NCI-H2196 (cell line): ENCODE measurements around the gene DGKH.
A peak's percentile ranks its signal among the peaks of the same experiment; 100 is the strongest.
"Not testable (repeated sequence)": the region's sequence is repeated elsewhere in the genome, so short reads cannot be mapped to it uniquely, and the experiment has no call there.

Experiments used
- DNase-seq: peaks from one replicate; lab custom pipeline; 2025; ENCODE audit not compliant: unreplicated experiment; lab: John Stamatoyannopoulos, UW

The DGKH gene

DNA sequence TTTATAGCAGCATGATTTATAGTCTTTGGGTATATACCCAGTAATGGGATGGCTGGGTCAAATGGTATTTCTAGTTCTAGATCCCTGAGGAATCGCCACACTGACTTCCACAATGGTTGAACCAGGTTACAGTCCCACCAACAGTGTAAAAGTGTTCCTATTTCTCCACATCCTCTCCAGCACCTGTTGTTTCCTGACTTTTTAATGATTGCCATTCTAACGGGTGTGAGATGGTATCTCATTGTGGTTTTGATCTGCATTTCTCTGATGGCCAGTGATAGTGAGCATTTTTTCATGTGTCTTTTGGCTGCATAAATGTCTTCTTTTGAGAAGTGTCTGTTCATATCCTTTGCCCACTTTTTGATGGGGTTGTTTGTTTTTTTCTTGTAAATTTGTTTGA lies 114.9 kb downstream of the DGKH start:
- DNase-seq, result not testable (repeated sequence)

DNA sequence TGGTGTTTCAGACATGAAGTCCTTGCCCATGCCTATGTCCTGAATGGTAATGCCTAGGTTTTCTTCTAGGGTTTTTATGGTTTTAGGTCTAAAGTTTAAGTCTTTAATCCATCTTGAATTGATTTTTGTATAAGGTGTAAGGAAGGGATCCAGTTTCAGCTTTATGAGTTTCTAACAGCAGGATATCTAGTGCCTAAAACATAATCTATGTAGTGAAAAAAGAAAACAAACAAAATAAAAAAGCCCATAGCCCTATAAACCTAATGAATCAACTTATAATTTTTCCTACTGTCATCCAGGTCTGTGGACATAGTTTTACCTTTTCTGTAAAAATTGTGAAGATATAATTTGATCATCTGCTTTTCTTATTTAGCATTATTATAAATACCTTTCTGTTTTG lies 115.5 kb downstream of the DGKH start:
- DNase-seq, result not testable (repeated sequence)

DNA sequence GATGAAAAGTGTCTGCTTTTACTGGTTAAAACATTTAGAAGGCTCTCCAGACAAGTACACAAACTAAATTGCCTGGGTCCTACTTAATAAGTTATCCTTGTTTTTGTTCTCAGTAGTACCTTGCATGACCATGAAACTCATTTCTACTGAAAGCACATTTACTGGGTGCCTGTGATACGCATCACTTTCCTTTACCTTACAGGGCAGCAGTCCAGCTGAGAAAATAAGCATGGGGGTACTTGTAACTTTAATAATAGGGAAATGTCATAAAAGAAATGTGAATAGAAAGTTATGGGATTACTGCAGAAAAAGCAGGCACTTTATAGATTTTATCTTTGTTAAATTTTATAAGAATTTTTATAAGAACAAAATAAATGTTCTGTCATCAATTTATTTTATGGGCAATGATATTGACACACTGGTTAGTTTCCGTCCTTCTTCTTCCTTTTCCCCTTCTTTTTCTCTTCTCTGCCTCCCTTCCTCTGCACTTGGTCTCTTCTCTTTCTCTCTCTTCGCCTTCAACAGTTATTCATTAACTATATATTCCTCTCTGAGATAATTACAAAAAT lies 116.2 kb downstream of the DGKH start:
- DNase-seq, result no peak

DNA sequence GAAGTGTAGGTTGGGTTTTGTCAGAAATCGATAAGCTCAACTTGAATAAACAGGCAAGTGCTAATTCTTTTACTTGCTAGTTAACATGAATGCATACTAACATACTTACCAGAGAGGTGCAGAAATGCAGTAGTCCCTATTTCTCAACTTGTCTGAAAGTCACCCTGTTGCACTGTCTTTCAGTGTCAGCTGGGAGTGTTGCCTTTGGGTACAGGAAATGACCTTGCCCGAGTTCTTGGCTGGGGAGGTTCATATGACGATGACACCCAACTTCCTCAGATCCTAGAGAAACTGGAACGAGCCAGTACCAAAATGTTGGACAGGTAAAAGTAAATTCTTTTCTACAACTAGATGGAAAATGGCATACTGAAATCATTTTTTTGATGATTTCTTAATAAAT lies 120.0 kb downstream of the DGKH start:
- no peak for DNase-seq

DNA sequence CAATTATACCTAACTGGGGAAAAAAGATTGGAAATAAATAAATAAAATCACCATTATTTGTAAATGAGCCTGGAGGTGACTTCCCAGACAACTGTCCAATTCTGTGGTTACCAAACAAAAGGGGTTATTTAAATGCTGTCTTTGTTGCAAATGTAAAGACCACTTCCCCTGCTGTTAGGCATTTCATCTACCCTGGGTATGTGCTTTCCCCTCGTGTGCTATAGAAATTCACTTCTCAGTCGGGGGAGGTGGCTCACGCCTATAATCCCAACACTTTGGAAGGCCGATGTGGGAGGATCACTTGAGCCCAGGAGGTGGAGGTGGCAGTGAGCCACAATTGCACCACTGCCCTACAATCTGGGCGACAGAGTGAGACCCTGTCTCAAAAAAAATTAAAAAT lies 121.6 kb downstream of the DGKH start:
- DNase-seq, result no peak

DNA sequence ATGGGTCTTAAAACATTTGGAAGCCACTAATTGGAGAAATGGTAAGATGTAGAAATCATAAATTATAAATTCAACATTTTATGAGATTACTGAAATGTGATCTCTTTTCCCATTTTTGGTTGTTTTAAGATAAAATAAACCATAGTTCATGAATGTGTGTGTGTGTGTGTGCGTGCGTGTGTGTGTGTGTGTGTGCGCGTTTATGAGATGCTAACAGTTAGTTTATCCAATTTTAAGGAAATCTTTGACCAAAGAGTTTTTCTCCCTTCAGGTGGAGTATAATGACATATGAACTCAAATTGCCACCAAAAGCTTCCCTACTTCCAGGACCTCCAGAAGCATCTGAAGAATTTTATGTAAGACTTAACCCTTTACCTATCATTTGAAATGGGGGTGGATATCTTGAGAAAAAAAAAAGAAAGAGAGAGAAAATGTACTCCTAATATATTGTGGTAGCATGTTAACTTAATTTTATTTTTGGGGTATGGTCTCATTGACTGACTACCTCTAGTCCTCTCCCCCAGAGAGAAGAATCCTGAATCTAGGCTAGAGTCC lies 125.4 kb downstream of the DGKH start:
- no peak for DNase-seq

DNA sequence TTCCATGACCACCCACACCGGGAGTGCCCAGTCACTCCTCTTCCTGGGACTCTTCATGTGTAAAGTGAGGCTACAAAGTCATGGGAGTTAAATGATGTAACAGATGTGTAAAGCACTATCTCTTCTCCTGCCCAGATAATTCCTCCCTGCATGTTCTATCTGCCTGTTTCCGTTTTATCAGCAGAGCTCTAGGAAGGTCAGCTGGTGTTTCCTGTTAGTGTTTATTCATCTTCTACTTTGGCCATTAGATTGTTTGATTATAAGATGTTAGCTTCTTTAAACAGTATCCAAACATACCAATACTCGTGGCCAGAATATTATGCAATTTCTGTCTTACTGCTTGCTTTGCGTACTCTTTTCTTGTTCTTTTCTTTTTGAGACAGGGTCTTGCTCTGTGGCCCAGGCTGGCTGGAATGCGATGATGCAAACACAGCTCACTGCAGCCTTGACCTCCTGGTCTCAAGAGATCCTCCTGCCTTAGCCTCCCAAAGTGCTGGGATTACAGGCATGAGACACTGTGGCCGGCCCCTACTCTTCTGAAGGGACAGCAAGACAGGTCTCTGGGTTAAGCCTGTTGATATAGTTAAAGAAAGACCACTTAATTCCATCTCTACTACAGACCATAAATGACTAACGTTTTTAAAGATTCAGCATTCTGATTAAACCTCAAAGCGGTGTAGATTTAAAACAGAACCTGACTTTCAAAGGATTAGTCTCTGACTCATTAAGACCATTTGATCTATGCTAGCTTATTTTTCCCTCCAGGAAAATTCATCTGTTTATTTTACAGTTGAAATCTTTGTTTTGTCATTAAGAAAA lies 126.1 kb downstream of the DGKH start:
- DNase-seq, result no peak

DNA sequence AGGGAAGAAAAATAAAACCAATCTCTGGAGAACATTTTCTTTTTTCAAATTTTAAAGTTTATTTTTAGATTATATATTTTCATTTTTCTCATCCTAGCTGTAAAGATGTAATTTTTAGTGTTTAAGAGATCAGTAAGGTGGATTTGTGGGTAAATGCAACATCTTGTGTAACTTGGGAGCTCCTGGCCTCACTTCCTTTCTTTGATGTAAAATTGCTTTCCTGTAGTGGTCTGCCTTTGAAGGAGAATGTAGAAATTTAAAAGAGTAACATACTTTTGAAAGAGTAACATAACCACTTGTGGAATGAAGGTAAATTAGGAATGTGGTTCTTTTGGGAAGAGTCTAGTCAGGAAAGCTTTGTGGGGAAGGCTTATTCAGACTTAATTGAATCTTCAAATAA lies 127.8 kb downstream of the DGKH start:
- DNase-seq, result no peak

DNA sequence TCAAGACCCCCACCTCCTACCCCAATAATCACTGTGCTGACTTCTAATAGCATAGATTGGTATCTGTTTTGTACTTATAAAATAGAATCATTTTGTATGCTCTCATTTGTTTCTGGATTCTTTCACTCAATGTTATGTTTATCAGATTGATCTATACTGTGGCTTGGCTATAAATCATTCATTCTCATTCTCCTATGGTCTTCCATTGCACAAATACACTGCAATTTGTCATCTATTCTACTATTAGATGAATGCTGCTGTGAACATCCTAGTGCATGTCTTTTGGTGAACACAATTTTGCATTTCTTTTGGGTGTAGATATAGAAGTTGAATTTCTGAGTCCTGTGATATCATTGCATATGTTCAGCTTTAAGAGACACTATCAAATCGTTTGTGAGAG lies 128.7 kb downstream of the DGKH start:
- DNase-seq, result no peak

DNA sequence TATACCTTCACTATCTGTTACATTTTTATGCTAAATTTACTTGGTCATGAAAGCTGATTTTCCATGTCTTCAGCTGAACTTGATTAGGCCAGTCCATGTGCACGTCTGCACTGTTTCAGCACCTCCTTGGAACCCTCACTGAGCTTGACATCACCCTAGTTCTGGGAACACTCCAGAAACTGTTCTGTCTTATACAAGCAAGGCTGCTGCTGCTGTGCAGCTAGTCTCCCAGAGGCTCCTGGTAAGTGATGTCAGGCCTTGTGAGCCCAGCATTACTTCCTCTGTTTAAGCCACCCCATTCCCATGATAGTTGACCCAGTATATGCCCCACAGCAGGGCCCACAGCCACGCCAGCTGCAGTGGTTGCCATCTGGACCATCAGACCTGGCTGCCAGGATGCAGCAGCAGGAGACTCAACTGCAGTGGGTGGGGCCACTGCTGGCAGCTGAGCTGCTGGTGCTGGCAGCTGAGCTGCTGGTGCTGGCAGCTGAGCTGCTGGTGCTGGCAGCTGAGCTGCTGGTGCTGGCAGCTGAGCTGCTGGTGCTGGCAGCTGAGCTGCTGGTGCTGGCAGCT lies 133.0 kb downstream of the DGKH start:
- DNase-seq, result no peak

DNA sequence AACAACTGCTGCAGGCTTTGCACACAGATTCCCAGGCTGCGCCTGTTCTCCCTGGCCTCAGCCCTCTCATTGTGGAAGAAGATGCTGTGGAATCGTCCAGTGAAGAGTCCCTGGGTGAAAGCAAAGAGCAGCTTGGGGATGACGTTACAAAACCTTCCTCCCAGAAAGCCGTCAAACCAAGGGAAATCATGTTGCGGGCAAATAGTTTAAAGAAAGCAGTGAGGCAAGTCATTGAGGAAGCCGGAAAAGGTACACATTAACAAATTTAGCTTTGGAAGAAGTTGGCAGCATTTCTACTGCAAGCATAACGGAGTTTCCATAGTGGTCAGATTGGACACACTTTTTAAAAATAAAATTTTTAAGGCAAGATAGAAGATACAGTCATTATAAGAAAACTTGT lies 140.6 kb downstream of the DGKH start:
- DNase-seq, result no peak

DNA sequence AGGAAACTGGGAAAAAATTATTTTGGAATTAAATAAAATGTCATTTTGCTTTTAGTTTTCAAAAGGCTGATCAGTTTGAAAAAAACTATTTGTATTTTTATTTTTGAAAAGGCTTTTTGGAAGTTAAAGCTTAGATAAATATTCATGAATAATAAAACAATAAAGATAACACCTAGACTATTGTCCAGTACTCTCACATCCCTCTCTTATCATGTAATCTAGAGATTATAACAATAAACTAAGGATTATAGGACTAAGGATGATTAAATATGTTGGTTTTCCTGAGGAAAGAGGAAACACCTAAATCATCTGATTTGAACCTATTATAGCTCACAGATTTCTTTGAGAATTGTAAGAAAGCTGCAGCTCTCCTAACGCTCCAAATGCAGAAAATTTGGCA lies 142.1 kb downstream of the DGKH start:
- no peak for DNase-seq

DNA sequence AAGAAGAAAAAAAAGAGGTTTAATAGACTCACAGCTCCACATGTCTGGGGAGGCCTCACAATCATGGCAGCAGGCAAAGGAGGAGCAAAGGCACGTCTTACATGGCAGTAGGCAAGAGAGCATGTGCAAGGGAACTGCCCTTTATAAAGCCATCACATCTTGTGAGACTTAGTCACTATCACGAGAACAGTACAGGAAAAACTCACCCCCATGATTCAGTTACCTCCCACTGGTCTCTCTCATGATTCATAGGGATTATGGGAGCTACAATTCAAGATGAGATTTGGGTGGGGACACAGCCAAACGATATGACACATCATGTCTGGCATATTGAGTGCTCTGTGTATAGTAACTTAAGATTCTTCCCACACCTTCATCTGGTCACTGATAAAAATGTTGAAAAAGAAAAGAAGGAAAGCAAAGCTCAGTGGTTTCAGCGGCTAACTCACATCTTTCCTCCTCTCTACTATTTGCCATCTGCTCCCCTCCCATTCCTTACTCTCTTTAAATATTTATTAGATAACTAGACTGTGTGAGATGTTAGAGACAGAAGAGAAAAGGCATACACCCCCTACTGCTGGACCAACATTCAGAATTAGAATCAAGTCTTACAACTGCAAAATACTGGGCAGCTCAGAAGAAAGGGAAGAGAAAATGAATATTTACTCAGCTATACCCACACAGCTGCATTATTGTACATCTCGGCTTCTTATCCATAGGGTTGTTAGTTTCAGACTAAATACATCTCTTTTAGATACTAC lies 163.4 kb downstream of the DGKH start:
- no peak for DNase-seq

DNA sequence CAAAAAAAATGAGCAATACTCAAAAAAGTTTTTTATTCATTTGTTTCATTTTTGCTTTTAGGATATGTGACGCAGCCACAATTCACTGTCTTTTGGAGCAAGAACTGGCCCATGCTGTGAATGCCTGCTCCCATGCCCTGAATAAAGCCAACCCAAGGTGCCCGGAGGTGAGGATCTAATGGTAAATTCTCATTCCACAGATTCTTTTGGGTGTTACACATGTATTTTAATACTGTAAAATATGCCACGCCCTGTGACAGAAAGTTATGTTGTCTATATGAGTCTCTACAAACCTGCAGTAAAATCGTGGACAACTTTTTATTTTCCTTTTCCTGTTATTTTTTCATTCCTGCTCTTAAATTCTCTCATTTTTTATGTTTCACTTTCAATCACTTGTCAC lies 166.0 kb downstream of the DGKH start:
- DNase-seq, result no peak

DNA sequence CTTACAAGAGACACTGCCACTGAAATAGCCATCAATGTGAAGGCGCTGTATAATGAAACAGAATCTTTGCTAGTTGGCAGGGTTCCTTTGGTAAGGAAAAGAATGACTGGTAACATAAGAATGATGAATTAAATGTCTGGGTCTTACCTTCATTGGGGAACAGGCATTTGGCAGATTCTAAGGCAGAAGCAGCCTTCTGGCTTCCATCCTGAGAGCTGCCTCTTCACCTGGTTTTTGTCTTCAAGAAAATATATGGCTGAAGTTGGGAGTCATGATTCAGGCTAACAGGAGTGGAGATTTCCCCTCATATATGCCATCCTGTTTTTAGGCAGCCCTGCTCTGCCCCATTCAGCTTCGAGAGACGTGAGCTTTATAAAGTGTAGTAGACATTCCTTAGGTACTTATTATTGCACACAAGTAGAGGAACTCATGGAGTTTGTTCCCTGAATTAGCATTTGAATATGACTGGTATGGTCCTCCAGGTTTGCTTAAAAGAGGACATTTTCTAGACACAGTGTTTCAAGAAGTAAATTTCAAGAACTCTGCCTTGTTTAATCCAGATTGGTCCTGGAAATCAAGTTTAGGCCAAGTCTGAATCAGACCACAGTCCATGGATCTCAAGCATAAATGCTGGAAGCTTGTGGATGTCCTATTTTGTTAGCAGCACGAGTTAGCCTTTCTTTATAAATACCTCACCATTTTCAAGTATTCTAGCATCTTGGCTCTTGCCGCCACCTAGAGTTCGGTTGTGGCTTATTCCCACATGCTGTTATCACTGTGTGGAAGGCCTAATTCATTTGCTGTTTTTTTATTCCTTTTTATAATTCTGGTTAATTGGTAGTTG lies 167.4 kb downstream of the DGKH start:
- DNase-seq, result peak; percentile 7

DNA sequence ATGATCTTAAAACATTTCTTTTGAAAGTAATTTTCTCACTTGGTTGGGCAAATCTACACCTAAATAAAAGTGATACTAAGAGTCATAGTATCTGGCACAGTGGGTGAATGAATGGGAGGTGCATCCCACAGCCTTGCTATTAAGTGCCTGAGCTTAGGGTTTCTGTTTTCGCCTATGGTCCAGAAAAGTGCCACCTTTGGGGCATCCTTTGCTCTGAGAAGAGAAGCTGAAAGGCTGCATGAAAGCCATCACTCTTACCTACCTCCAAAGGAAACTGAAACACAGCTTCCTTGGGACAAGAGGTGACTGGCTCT lies 167.9 kb downstream of the DGKH start:
- DNase-seq, result no peak

DNA sequence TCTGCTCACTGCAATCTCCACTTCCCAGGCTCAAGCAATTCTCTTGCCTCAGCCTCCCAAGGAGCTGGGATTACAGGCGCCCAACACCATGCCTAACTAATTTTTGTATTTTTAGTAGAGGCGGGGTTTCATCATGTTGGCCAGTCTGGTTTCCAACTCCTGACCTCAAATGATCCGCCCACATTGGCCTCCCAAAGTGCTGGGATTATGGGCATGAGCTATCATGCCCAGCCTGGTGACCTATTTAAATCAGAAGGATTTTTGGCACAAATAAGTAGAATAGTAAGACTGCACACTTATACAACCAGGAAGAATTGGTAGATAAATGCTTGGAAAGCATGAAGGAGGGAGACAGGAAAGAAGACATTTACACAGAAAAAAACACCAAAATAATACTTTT lies 170.1 kb downstream of the DGKH start:
- DNase-seq, result no peak

DNA sequence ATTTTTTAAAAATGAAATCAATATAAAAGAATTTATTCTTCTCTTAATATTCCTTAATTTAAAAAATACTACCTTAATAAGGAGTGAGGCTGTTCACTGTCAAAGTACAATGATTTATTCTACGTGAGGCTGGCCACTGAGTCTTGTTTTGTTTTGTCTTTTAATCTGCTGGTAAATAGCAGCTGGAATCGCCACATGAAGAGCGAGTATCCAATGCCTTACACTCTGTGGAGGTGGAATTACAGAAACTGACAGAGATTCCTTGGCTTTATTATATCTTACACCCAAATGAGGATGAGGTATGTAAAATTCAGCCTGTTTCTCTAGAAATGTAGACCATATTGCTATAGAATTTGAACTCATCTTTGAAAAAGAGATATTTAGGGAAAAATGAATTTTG lies 170.6 kb downstream of the DGKH start:
- no peak for DNase-seq

DNA sequence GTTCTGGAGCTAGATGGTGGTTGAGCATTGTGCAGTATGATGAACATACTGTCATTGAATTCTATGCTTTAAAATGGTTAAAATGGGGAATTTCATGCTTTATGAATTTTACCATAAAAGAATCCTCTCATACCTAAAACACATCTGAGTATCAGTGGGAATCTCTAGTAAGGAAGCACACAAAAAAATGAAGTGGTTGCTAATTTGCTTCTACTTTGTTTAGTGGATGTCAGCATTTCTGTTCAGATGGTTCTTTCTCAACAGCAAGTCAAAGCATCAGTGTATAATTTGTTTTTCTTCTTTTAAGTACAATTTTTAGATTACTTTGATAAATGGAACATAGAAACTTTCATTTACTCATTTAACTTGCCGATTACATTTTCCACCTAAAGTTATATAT lies 171.4 kb downstream of the DGKH start:
- DNase-seq, result no peak

DNA sequence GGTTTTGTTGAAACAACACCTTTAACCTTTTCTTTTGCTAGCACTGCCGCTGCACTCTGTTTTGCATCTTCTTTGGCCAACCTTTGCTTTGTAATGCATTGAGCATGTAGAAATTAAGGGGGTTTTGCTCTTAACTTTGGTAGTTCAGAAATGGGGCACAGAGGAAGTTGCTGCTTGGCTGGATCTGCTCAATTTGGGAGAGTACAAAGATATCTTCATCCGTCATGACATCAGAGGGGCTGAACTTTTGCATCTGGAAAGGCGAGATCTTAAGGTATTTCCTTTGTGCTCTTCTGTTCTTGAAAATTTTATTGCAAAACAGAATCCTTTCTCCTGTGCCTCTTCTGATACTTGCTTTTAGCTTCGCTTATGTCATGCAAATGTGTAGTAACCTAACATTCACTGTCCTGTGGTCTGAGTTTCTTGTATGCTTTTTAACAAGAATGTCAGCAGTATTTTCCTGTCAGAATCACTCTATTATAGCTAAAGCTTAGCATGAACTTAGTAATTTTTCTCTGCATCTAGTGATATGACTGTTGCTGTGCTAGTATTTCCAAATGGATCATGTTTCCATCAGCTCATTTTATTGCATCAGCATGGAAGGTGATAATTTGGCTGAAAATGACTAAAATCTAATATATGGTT lies 172.8 kb downstream of the DGKH start:
- no peak for DNase-seq
